ENCODE measurements around the gene ADRB2.

The ADRB2 gene

DNA sequence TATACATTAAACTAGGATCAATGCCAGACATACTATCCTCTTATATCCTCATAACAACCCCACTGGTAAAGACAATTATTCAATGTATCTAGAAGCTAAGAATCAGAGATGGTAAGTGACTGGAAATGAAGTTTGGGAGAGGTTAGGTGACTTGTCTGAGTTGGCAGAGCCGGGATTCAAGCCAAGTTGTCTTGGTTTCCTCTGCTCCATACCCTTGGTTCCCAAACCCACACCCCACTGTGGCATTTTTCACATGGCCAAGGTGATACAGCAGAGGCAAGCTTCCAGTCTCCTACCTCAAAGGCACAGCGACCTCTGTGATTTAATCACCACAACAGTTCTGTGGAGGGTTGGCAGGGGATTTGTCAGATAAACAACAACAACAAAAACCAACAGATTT, 34.7 kb upstream of the ADRB2 start:
- no peak for TF ChIP-seq EZH2phosphoT487 (IDR thresholded peaks at IDR 0.05; ENCODE audit: borderline replicate concordance, low read length)
- TF ChIP-seq, protein P1, sequence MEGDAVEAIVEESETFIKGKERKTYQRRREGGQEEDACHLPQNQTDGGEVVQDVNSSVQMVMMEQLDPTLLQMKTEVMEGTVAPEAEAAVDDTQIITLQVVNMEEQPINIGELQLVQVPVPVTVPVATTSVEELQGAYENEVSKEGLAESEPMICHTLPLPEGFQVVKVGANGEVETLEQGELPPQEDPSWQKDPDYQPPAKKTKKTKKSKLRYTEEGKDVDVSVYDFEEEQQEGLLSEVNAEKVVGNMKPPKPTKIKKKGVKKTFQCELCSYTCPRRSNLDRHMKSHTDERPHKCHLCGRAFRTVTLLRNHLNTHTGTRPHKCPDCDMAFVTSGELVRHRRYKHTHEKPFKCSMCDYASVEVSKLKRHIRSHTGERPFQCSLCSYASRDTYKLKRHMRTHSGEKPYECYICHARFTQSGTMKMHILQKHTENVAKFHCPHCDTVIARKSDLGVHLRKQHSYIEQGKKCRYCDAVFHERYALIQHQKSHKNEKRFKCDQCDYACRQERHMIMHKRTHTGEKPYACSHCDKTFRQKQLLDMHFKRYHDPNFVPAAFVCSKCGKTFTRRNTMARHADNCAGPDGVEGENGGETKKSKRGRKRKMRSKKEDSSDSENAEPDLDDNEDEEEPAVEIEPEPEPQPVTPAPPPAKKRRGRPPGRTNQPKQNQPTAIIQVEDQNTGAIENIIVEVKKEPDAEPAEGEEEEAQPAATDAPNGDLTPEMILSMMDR (IDR thresholded peaks at IDR 0.05; ENCODE audit: low read depth, low read length, poor library complexity, severe bottlenecking), result no peak
- Histone ChIP-seq H3K4me2 (ENCODE audit: low read length) (no peak overlapping the region), H3K27me3 (ENCODE audit: control insufficient read depth, low read length) (no peaks in the 10 kb centered on the region)

DNA sequence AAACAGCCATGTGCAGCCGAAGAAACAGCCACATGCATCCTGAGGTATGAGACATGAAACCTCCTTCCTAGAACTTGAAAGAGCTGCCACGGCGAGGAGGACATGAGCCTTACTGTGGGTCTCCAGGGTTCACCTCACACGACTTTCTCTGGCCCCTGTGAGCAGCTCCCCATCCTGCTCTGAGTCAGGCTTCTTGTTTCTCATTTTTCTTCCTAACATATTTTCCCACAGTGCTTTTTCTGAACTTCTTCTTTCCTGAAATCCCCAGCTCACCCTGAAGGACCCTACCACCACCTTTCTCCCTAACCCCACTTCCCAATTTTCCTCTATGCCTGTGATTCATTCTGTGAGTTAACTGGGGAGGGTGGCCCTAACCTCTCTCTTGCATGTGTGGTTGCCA, 33.7 kb upstream of the ADRB2 start:
- Histone ChIP-seq H3K27me3 (ENCODE audit: control insufficient read depth, low read length) (no peaks in the 10 kb centered on the region), H3K9me3 (ENCODE audit: control insufficient read depth, insufficient read depth, low read length) (no peaks in the 10 kb centered on the region), H3K36me3 (ENCODE audit: control insufficient read depth, low read length) (no peaks in the 10 kb centered on the region), H3F3A (ENCODE audit: control insufficient read depth, insufficient read depth) (no peaks in the 10 kb centered on the region), H3K9me2 (replicated peaks; ENCODE audit: control insufficient read depth, low read length) (no peaks in the 10 kb centered on the region), H3K27ac (ENCODE audit: low read depth, low read length) (no peak overlapping the region), H3K79me2 (ENCODE audit: control insufficient read depth, low read length) (no peaks in the 10 kb centered on the region), H3K4me2 (ENCODE audit: low read length) (no peak overlapping the region), H4K20me1 (ENCODE audit: control insufficient read depth, insufficient read depth, low read depth, low read length) (no peaks in the 10 kb centered on the region), H3K4me1 (ENCODE audit: control insufficient read depth, low read length) (peaks cover 11% of the 10 kb centered on the region), H3K4me3 (ENCODE audit: low read length) (no peak overlapping the region)
- TF ChIP-seq, protein P1 (IDR thresholded peaks at IDR 0.05; ENCODE audit: low read depth, low read length, poor library complexity, severe bottlenecking), result no peak

More for the DNA sequence above, 34.7 kb upstream of the ADRB2 start:
- H3K4me1 ChIP-seq (ENCODE audit: control insufficient read depth, low read length), result peaks cover 11% of the 10 kb centered on the region
- no peaks in the 10 kb centered on the region for H3K79me2 ChIP-seq (ENCODE audit: control insufficient read depth, low read length)
- H3K36me3 ChIP-seq (ENCODE audit: control insufficient read depth, low read length), result no peaks in the 10 kb centered on the region
- H3K4me3 ChIP-seq (ENCODE audit: low read length), result no peak overlapping the region
- no peaks in the 10 kb centered on the region for H4K20me1 ChIP-seq (ENCODE audit: control insufficient read depth, insufficient read depth, low read depth, low read length)
- no peak overlapping the region for H3K27ac ChIP-seq (ENCODE audit: low read depth, low read length)
- no peaks in the 10 kb centered on the region for H3F3A ChIP-seq (ENCODE audit: control insufficient read depth, insufficient read depth)
- H3K9me2 ChIP-seq (replicated peaks; ENCODE audit: control insufficient read depth, low read length), result no peaks in the 10 kb centered on the region
- H3K9me3 ChIP-seq (ENCODE audit: control insufficient read depth, insufficient read depth, low read length), result no peaks in the 10 kb centered on the region

GRCh38 chr5:148793261-148793660, 33.1 kb upstream of the ADRB2 start:
- H4K20me1 ChIP-seq (ENCODE audit: control insufficient read depth, insufficient read depth, low read depth, low read length), result no peaks in the 10 kb centered on the region
- H3K9me3 ChIP-seq (ENCODE audit: control insufficient read depth, insufficient read depth, low read length), result no peaks in the 10 kb centered on the region
- H3K4me2 ChIP-seq (ENCODE audit: low read length), result no peak overlapping the region
- TF ChIP-seq EZH2phosphoT487 (IDR thresholded peaks at IDR 0.05; ENCODE audit: borderline replicate concordance, low read length), result no peak
- TF ChIP-seq, protein P1 (IDR thresholded peaks at IDR 0.05; ENCODE audit: low read depth, low read length, poor library complexity, severe bottlenecking), result no peak
- H3F3A ChIP-seq (ENCODE audit: control insufficient read depth, insufficient read depth), result no peaks in the 10 kb centered on the region
- H3K79me2 ChIP-seq (ENCODE audit: control insufficient read depth, low read length), result no peaks in the 10 kb centered on the region
- H3K27me3 ChIP-seq (ENCODE audit: control insufficient read depth, low read length), result no peaks in the 10 kb centered on the region
- H3K9me2 ChIP-seq (replicated peaks; ENCODE audit: control insufficient read depth, low read length), result no peaks in the 10 kb centered on the region
- H3K27ac ChIP-seq (ENCODE audit: low read depth, low read length), result no peak overlapping the region
- H3K36me3 ChIP-seq (ENCODE audit: control insufficient read depth, low read length), result no peaks in the 10 kb centered on the region
- H3K4me3 ChIP-seq (ENCODE audit: low read length), result no peak overlapping the region
- H3K4me1 ChIP-seq (ENCODE audit: control insufficient read depth, low read length), result peaks cover 11% of the 10 kb centered on the region

GRCh38 chr5:148794275-148794674, 32.1 kb upstream of the ADRB2 start:
- H3K27ac ChIP-seq (ENCODE audit: low read depth, low read length), result no peak overlapping the region
- TF ChIP-seq, protein P1 (IDR thresholded peaks at IDR 0.05; ENCODE audit: low read depth, low read length, poor library complexity, severe bottlenecking), result no peak
- no peak for TF ChIP-seq EZH2phosphoT487 (IDR thresholded peaks at IDR 0.05; ENCODE audit: borderline replicate concordance, low read length)

More at GRCh38 chr5:148794275-148794674, 32.1 kb upstream of the ADRB2 start:
- H3K4me3 ChIP-seq (ENCODE audit: low read length), result no peak overlapping the region
- H4K20me1 ChIP-seq (ENCODE audit: control insufficient read depth, insufficient read depth, low read depth, low read length), result no peaks in the 10 kb centered on the region
- H3K4me2 ChIP-seq (ENCODE audit: low read length), result no peak overlapping the region
- no peaks in the 10 kb centered on the region for H3K79me2 ChIP-seq (ENCODE audit: control insufficient read depth, low read length)
- H3K36me3 ChIP-seq (ENCODE audit: control insufficient read depth, low read length), result no peaks in the 10 kb centered on the region
- no peaks in the 10 kb centered on the region for H3K9me3 ChIP-seq (ENCODE audit: control insufficient read depth, insufficient read depth, low read length)
- H3K9me2 ChIP-seq (replicated peaks; ENCODE audit: control insufficient read depth, low read length), result no peaks in the 10 kb centered on the region
- H3F3A ChIP-seq (ENCODE audit: control insufficient read depth, insufficient read depth), result no peaks in the 10 kb centered on the region
- peaks cover 11% of the 10 kb centered on the region for H3K4me1 ChIP-seq (ENCODE audit: control insufficient read depth, low read length)
- no peaks in the 10 kb centered on the region for H3K27me3 ChIP-seq (ENCODE audit: control insufficient read depth, low read length)
